Colon (tissue), 2 donors: ENCODE measurements around the gene SLC2A2.
A peak's percentile ranks its signal among the peaks of the same experiment; 100 is the strongest.

Source experiments
- FAIRE-seq: peaks from 2 replicates; lab custom pipeline; 2012; peaks lifted over from hg19 to GRCh38; lab: Jason Lieb, UNC
- donor health status: control.
- donor health status: control.

SLC2A2 gene

GRCh38 chr3:171028779-171029232 is 2.3 kb upstream of the SLC2A2 start:
- no peak for FAIRE-seq

DNA sequence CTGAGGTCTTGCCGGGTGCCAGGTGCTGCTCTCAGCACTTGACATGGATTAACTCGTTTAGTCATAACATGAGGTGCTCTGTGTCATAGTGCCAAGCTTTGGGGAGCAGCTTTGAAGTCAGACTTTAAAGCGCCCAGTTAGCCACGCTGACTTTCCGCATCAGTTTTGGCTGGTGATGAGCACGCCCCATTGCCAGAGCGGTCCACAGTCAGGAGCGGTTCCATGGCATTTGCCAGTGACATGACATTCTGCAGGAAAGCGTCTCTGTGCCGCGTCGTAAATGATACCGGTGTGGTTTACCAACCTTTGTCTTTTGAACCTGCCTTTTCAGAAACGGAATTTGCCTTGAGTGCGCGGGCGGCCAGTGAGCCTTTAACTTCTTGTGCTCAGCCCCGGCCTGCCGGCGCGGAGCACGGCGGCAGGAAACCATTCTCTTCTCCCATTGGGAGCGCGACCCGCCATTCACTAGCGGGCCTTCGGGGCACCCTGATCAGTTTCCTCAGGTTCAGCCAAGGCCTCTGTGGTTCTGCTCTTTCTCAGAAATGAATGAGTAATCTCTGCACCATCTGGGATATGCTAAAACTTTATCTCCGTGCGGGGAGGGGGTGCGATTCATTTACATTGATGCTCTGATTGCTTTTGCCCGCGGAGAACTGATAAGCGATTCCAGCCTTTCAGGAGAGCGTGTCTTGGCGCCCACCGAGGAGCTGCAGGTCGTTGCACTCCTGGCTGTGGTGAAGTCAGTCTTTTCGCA is 1.7 kb upstream of the SLC2A2 start:
- FAIRE-seq = no peak

- no peak for FAIRE-seq
Measured at GRCh38 chr3:171023566-171023965, 3.0 kb downstream of the SLC2A2 start.

- FAIRE-seq = no peak
Measured at GRCh38 chr3:171021377-171021776, 5.1 kb downstream of the SLC2A2 start.

DNA sequence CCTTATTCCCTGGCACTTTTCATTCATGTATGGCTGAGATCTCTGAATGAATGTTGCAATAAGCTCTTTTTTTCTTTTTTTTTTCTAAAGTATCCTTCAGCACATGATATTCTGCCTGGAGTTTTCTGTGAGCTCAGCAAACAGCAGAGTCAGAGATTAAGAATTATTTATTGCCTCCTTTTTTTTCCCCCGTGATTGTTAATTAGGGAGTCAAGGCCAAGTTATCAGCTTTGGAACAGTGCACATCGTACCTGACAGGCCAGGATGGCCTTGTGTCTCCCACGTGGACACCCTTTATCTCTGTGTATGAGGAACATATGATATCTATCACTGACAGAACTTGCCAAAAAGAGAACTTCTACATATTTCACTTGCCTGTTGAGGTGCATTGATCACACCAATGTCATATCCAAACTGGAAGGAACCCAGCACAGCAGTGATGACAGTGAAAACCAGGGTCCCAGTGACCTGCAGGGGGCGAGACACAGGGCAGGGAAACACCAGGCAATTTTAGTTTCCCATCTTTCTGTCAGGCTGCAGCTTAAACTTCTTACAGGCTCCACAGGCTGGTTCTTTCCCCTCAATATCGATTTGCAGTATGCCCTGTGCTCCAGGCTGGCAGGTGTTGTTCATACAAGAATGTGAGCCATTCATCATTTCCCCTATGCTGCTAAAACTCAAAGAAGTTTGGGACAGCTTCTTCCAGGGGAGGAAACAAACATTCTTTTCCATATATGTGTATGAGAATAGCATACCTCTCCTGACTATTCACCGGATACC is 8.2 kb downstream of the SLC2A2 start:
- FAIRE-seq = no peak

DNA sequence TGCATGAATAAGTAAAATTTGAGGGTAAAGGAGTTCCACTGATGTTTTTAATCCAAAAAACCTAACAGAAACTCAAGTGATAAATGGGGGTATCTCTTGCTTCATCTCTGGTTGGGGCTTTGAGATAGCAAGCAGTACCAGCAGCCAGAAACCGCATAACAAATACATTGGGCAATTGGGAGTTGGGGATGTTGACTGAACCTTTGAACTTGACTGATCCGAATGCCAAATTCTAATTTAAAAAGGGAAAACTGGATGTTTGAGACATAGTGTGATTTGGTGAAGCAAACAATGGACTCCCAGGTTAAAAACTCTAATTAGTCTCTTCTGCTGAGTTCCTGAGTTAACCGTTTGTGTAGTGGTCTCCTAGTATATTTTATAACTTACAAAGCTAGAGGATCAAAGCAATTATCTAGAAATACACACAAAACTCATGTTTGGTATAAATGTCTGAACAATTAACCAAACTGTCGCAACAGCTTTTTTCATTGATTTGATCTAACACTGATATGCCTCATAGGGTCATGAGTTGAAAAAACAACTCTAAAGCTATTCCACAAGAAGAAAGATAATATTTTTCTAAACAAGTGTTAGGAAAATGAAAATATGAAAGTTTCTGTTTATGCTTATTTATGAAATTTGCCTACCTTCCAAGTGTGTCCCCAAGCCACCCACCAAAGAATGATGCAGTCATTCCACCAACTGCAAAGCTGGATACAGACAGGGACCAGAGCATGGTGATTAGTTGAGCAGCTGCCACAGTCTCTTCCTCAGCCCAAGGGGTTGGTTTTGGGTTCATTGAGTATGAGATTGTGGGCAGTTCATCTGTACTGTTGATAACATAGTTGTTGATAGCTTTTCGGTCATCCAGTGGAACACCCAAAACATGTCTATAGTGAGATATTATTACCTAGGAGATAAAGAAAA is 12.4 kb downstream of the SLC2A2 start:
- FAIRE-seq = no peak

GRCh38 chr3:171011873-171012336 is 14.6 kb downstream of the SLC2A2 start:
- FAIRE-seq = no peak

DNA sequence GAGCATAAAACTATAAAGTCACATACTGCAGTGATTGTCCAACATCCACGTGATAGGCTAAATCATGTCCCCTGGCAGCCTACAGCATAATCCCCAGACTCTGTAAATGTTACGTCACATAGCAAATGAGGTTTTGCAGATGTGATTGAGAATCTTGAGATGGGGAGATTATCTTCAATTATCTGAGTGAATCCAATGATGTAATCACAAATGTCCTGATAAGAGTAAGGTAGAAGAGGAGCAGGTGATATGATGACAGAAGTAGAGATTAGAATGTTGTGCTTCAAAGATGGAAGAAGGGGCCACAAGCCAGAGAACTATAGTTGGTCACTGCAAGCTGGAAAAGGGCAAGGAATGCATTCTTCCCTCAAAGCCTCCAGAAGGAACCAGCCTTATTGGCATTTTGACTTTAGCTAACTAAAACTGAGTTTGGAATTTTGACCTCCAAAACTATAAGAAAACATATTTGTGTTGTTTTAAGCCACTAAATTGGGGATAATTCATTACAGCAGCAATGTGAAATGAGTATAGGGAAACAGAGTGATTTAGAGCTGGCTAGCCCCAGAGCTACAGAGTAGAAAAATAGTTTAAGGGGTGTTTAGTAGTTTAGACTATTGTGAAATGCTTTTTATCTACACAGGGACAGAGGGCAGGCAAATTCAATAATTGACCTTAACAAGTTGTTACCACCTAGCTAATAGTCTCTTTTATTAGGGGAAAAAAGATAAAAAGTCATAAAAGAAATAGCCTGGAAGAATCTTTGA is 15.2 kb downstream of the SLC2A2 start:
- no peak for FAIRE-seq

DNA sequence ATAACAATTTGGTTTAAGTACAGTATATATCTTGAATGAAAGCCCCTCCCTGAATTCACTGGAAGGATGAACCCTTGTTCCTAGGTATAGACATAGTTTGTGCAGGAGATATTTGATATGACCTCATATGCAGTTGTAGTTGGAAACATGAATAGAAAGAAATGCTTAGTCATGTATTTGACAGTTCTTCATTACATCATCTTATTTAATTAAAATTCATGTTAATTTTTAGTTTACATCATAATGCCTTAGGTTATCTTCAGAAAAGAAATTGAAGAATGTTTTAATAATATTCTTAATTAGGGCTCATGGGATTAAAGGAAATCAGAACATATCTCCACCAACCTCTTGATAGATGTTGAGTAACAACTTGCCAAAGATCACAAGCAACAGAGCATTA is 19.2 kb downstream of the SLC2A2 start:
- FAIRE-seq = no peak

GRCh38 chr3:171005648-171006047 is 20.9 kb downstream of the SLC2A2 start:
- FAIRE-seq = no peak

- no peak for FAIRE-seq
Measured at GRCh38 chr3:171001957-171002694, 24.4 kb downstream of the SLC2A2 start.

GRCh38 chr3:171001250-171001893 is 25.1 kb downstream of the SLC2A2 start:
- FAIRE-seq = peak; percentile 84

GRCh38 chr3:171000281-171000680 is 26.2 kb downstream of the SLC2A2 start:
- no peak for FAIRE-seq

GRCh38 chr3:170999737-171000242 is 26.7 kb downstream of the SLC2A2 start:
- FAIRE-seq = no peak

DNA sequence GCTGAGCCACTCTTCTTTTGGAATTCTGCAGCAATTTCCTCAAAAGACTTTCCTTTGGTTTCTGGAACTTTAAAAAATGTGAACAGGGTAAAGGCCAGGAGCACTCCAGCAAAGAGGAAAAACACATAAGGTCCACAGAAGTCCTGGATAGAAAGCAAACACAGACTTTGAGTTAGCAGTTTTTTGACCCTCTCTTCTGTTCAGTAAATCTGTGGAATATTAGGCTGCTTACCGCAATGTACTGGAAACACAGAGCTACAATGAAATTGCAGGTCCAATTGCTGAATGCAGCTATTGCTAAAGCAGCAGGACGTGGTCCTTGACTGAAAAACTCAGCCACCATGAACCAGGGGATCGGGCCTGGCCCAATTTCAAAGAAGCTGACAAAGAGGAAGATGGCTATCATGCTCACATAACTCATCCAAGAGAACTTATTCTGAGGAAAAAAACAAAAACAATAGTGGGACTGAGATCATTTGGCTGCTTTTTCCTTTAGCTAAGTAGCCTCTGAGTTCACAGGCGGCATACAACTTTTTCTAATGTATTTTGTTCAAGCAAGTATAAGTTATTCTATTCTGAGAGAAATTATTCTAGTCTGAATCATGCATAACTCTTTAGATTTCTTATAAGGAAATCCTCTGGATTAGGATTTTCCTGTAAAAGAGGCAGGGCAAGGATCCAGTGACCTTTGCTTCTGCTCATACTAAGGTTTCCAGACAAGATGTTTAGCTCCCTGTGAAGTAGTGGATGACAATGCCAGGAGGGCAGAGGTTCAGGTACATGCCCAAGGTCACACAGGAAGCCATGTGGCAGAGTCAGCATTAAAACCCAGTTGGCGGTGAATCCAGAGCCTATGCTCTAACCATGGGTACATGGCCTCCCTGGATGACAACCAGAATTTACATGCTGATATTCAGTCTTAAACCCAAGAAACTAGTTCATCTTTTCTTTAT is 28.3 kb downstream of the SLC2A2 start:
- FAIRE-seq = no peak

- no peak for FAIRE-seq
Measured at GRCh38 chr3:170992854-170993253, 33.7 kb downstream of the SLC2A2 start.

GRCh38 chr3:170991664-170992063 is 34.9 kb downstream of the SLC2A2 start:
- FAIRE-seq = no peak

- no peak for FAIRE-seq
Measured at GRCh38 chr3:170989100-170989648, 37.3 kb downstream of the SLC2A2 start.

- no peak for FAIRE-seq
Measured at GRCh38 chr3:170988378-170988777, 38.1 kb downstream of the SLC2A2 start.
